Activated naive CD4-positive, alpha-beta T cell (primary cell): ENCODE results near the gene BAHCC1.

Experiments
- DNase-seq, 4 experiments: peaks; one replicate each; lab custom pipeline; 2025; lab: John Stamatoyannopoulos, UW

Gene BAHCC1

DNA sequence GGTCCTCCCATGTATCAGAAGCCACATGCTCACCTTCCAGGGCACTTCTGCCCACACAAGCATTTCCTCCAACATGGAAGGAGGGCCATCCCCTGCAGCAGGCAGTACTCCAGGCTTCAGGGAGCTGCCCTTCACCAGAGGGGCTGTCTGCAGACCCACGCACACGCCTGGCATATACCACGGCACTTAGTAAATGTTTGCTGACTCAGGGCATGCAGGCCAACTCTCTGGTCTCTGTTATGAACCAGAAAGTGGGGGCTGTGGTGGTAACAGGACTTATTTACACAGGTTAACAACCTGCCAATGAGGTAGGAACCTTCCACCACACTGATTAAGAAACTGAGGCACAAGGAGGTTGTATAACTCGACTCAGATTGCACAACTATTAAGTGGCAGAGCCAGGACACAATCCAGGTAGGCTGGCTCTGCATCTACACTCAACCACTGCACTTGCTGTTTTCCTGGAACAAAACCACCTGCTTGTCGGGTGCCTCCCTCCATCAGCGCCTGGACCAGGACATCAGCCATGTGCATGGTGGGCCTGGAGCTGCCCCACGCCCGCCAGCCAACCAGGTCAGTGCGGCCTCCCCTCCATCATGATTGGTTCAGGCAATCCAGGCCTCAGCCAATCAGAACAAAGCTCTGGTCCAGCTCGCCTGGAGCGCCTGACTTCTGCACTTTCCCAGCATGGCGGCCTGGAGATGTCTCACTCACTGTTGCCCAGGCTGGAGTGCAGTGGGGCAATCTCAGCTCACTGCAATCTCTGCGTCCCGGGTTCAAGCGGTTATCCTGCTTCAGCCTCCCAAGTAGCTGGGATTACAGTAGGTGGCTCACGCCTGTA, 98.2 kb downstream of the BAHCC1 start:
- no peak for DNase-seq

DNA sequence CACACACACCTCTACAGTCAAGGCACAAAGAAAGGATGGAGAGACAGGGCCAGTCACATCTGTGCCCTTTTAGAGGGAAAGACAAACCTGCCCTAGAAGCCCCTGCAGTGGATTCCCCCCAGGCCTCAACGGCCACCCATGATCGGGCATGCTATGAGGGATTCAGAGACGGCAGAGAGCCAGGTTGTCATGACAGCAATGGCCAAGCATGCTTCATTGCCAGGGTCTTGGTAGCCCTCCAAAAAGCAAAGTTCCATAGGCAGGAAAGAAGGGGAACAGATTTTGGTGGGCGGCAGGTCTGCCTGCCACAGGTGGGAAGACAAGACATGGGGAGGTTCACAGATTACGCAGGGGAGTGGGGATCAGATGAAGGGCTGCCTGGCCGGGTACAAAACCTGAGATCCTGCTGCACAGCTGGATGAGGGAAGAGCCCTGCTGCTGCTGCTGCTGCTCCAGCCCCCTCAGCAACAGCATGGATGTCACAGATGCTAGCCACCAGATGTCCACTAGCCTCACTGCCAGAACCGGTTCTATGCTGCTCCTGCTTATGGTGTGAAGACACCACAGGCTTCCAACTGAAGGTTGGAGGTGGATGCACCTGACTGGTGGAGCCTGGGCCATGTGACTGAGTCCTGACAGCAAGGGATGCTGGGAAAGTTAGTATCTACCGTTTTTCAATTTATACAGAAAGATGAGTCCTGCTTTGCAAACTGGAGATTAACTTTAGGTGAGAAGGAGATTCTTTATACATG, 99.5 kb downstream of the BAHCC1 start:
- no peak for DNase-seq

- no peak for DNase-seq
Measured at GRCh38 chr17:81498953-81499600, 103.8 kb downstream of the BAHCC1 start.

- DNase-seq, result no peak
Measured at GRCh38 chr17:81499601-81499970, 104.3 kb downstream of the BAHCC1 start.

DNA sequence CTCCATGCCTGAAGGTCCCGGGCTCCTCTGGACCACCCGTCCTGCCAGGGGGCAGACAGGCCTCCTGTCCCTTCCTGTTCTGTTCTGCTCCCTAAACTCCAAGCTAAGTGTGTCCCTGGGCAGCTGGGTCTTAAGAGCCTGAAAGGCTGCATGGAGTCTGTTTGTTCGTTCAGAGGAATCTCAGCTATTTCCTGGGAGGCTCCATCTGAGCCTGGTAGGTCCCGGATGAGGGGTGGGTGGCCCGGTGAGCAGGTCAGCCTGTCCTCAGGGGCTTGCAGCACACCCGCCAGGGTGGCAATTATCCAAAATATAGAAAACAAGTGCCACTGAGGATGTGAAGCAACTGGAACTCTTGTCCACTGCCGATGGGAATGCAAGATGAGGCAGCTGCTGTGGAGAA, 104.8 kb downstream of the BAHCC1 start:
- DNase-seq, result no peak

GRCh38 chr17:81502471-81503017, 107.3 kb downstream of the BAHCC1 start:
- DNase-seq, result no peak

DNA sequence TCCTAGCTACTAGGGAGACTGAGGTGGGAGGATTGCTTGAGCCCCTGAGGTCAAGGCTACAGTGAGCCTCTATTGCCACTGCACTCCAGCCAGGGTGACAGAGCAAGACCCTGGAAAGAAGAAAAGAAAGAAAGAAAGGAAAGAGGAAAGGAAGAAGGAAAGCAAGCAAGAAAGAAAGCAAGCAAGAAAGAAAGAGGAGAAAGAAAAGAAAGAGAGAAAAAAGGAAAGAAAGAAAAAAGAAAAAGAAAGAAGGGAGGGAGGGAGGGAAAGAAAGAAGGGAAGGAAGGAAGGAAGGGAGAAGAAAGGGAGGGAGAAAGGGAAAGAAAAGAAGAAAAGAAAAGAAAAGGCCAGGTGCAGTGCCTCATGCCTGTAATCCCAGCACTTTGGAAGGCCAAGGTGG, 108.4 kb downstream of the BAHCC1 start:
- DNase-seq, result no peak

DNA sequence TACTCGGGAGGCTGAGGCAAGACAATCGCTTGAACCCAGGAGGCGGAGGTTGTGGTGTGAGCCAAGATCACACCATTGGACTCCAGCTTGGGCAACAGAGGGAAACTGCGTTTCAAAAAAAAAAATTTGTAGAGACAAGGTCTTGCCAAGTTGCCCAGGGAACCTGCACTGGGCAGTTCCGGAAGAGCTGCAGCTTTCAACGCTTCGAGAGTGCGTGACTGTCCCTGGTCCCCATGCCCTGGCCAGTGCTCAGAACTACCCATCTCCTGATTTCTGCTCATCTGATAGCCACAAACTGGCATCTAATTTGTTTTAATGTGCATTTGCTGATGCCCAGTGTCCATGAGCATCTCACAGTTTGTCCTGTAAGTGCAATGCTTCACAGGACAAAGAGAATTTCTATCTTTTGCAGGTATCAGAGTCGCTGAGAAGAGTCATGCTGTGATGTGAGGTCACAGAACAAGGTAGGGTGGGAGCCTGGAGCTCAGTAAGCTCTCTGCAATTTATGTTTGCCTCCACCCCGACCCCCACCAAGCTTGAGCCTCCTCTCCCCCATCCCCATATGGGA, 113.5 kb downstream of the BAHCC1 start:
- DNase-seq, result no peak

GRCh38 chr17:81509207-81509971, 114.1 kb downstream of the BAHCC1 start:
- DNase-seq, result no peak

- DNase-seq, result no peak
Measured at GRCh38 chr17:81509972-81510784, 114.9 kb downstream of the BAHCC1 start.

- peak in 2 of 4 experiments; percentile 25 to 41 for DNase-seq
Measured at GRCh38 chr17:81510785-81511553, 115.7 kb downstream of the BAHCC1 start.

GRCh38 chr17:81511554-81511803, 116.2 kb downstream of the BAHCC1 start:
- DNase-seq, result no peak

- peak in 1 of 4 experiments; percentile 29 for DNase-seq
Measured at GRCh38 chr17:81511804-81512561, 116.7 kb downstream of the BAHCC1 start.

DNA sequence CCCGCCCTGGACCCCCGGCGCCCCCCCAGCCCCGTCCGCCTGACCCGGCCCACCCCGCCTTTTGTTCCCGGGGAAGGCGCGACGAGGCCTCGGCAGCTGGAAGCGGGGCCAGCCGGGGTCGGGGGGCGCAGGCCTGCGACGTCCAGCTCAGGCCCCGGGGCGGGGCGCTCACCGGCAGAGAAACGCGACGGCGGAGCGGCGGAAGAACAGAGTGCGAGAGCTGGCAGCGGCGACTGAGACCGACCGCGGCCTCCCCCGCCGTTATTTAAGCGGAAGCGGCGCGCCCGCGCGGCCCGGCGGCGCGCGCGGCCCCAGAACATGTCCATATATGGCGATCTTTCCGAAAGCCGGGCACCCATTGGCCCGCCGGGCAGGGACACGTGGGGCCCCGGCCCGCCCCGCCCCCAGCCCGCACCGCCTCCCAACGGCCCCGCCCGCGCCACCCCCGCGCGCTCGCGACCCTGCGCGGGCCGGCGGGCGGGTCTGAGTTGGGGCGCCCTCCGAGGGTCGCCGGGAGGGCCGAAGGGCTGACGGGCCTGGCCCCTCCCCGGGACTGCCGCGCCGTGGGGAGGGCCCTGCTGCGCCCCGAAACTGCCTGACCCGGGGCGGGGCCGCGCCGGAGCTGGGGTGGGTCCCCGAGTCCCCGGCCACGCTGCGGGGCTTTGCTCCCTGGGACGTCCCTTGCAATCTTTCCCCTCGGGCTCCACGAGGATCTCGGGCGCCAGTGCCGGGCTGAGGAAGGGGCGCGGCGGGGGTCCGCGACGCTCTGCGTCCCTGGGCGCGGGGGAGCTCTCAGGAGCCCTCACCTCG, 117.5 kb downstream of the BAHCC1 start, which contains the start of gene ACTG1:
ACTG1 (minus strand) TSS at position 238 of the 810 bp plus-strand sequence. CDS start 445 bp downstream, outside the sequence.
- peak; percentile 78 to 91 (median 83) for DNase-seq

- peak in 2 of 4 experiments; percentile 20 to 56 for DNase-seq
Measured at GRCh38 chr17:81513372-81513752, 118.1 kb downstream of the BAHCC1 start.

DNA sequence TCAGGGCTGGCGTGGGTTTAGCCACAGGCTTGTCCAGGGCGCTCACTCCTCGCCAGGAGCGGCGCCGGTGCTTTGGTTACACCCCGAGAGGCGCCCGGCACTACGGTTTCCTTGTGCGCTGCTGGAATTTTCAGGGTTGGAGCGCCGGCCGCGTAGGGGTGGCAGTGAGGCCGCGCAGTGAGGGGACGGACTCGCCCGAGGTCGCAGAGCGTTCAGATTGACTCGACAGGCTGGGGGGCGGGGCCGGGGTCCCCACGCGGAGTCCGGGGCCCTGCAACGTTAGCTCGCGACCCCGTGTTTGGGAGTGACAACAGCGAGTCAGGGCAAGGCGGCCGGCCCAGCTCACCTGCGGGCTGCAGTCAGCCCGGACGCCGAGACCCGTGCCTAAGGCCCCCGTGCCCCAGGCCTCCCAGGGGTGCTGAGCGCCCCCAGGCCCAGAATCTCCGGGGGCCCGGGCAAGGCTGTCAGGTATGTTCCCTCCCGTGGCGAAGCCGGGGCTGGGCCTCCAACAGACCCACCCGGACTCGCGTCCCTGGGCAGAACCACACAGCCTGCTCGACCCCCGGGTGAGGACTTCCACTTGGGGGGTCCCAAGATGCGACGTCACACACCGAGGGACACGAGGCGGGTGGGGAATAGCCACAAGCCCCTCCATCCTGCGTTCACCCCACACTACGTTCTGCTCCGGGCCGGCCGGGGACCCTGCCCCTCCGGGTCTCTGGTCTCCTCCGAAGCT, 118.7 kb downstream of the BAHCC1 start:
- DNase-seq, result peak in 1 of 4 experiments; percentile 33

DNA sequence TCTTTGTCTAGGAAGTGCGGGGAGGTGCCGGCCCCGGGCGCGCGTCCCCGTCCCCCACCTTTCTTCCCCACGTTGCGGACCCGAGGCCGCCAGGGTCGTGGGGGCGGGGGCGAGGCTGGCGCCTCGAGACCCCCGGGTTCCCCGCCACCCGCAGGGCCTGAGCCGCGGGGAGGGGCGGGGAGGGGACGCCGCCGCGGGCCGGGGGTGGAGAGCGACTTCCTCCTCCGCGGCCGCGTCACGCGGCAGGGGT, 119.2 kb downstream of the BAHCC1 start:
- DNase-seq, result no peak
